ENCODE measurements around the gene GINS2. TPM values are rescaled to one million over a fixed set of nuclear protein-coding genes. Genes with fewer than 3 reads are reported as not detected.

Gene GINS2
- total RNA-seq, 1 experiment from 2014 or later, result 38.0 TPM

DNA sequence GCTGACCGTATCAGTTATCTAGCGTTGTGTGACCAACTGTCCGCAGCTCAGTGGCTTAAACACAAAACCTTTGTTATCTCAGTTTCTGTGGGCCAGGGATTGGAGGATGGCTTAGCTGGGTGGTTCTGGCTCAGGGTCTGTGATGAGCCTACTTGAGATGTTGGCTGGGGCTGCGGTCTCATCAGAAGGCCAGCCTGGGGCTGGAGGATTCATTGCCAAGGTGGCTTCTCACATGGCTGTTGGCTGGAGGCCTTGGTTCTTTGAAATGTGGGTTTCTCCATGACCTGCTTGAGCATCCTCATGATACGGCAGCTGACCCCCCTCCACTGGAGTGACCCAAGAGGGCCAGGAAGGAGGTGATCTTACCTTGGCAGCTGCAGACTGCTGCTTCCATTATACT lies 58.9 kb downstream of the GINS2 start:
- Mint-ChIP-seq H3K4me1 (peaks cover 28% of the 10 kb centered on the region), H3K4me3 (no peak overlapping the region), H3K9me3 (peaks cover 20% of the 10 kb centered on the region), H3K27ac (no peak overlapping the region), H3K36me3 (peaks cover 20% of the 10 kb centered on the region), H3K27me3 (ENCODE audit: low read depth) (no peaks in the 10 kb centered on the region)
- ATAC-seq, result no peak
- TF ChIP-seq ZNF138 (CRISPR knock-in tag; conservative IDR thresholded peaks at IDR 0.05) (no peak), FOXJ3 (CRISPR knock-in tag; IDR thresholded peaks at IDR 0.05; ENCODE audit: borderline replicate concordance) (no peak), FOXP1 (CRISPR knock-in tag; IDR thresholded peaks at IDR 0.05; ENCODE audit: borderline replicate concordance) (no peak), IRF2 (CRISPR knock-in tag; IDR thresholded peaks at IDR 0.05; ENCODE audit: borderline replicate concordance, low read depth) (no peak), ZNF232 (CRISPR knock-in tag; IDR thresholded peaks at IDR 0.05) (no peak), GRHL2 (CRISPR knock-in tag; IDR thresholded peaks at IDR 0.05; ENCODE audit: insufficient replicate concordance, severe bottlenecking) (no peak)
- TF ChIP-seq, protein P1, sequence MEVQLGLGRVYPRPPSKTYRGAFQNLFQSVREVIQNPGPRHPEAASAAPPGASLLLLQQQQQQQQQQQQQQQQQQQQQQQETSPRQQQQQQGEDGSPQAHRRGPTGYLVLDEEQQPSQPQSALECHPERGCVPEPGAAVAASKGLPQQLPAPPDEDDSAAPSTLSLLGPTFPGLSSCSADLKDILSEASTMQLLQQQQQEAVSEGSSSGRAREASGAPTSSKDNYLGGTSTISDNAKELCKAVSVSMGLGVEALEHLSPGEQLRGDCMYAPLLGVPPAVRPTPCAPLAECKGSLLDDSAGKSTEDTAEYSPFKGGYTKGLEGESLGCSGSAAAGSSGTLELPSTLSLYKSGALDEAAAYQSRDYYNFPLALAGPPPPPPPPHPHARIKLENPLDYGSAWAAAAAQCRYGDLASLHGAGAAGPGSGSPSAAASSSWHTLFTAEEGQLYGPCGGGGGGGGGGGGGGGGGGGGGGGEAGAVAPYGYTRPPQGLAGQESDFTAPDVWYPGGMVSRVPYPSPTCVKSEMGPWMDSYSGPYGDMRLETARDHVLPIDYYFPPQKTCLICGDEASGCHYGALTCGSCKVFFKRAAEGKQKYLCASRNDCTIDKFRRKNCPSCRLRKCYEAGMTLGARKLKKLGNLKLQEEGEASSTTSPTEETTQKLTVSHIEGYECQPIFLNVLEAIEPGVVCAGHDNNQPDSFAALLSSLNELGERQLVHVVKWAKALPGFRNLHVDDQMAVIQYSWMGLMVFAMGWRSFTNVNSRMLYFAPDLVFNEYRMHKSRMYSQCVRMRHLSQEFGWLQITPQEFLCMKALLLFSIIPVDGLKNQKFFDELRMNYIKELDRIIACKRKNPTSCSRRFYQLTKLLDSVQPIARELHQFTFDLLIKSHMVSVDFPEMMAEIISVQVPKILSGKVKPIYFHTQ (CRISPR knock-in tag; IDR thresholded peaks at IDR 0.05), result no peak
- TF ChIP-seq, protein P2, sequence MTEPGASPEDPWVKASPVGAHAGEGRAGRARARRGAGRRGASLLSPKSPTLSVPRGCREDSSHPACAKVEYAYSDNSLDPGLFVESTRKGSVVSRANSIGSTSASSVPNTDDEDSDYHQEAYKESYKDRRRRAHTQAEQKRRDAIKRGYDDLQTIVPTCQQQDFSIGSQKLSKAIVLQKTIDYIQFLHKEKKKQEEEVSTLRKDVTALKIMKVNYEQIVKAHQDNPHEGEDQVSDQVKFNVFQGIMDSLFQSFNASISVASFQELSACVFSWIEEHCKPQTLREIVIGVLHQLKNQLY (CRISPR knock-in tag; IDR thresholded peaks at IDR 0.05), result no peak
- TF ChIP-seq, protein P3, sequence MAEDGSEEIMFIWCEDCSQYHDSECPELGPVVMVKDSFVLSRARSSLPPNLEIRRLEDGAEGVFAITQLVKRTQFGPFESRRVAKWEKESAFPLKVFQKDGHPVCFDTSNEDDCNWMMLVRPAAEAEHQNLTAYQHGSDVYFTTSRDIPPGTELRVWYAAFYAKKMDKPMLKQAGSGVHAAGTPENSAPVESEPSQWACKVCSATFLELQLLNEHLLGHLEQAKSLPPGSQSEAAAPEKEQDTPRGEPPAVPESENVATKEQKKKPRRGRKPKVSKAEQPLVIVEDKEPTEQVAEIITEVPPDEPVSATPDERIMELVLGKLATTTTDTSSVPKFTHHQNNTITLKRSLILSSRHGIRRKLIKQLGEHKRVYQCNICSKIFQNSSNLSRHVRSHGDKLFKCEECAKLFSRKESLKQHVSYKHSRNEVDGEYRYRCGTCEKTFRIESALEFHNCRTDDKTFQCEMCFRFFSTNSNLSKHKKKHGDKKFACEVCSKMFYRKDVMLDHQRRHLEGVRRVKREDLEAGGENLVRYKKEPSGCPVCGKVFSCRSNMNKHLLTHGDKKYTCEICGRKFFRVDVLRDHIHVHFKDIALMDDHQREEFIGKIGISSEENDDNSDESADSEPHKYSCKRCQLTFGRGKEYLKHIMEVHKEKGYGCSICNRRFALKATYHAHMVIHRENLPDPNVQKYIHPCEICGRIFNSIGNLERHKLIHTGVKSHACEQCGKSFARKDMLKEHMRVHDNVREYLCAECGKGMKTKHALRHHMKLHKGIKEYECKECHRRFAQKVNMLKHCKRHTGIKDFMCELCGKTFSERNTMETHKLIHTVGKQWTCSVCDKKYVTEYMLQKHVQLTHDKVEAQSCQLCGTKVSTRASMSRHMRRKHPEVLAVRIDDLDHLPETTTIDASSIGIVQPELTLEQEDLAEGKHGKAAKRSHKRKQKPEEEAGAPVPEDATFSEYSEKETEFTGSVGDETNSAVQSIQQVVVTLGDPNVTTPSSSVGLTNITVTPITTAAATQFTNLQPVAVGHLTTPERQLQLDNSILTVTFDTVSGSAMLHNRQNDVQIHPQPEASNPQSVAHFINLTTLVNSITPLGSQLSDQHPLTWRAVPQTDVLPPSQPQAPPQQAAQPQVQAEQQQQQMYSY (CRISPR knock-in tag; IDR thresholded peaks at IDR 0.05), result no peak
- TF ChIP-seq, protein P4, sequence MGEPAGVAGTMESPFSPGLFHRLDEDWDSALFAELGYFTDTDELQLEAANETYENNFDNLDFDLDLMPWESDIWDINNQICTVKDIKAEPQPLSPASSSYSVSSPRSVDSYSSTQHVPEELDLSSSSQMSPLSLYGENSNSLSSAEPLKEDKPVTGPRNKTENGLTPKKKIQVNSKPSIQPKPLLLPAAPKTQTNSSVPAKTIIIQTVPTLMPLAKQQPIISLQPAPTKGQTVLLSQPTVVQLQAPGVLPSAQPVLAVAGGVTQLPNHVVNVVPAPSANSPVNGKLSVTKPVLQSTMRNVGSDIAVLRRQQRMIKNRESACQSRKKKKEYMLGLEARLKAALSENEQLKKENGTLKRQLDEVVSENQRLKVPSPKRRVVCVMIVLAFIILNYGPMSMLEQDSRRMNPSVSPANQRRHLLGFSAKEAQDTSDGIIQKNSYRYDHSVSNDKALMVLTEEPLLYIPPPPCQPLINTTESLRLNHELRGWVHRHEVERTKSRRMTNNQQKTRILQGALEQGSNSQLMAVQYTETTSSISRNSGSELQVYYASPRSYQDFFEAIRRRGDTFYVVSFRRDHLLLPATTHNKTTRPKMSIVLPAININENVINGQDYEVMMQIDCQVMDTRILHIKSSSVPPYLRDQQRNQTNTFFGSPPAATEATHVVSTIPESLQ (CRISPR knock-in tag; IDR thresholded peaks at IDR 0.05), result no peak
- no peak for DNase-seq (ENCODE audit: low spot score)
- ChIA-PET POLR2A (no interaction called here), CTCF (interaction anchor here (1.6 to 6.9 kb wide), 3 partner anchors 12 to 193 kb away, joined by 3 to 115 read pairs (median 7); no protein-coding TSS in a partner anchor)

DNA sequence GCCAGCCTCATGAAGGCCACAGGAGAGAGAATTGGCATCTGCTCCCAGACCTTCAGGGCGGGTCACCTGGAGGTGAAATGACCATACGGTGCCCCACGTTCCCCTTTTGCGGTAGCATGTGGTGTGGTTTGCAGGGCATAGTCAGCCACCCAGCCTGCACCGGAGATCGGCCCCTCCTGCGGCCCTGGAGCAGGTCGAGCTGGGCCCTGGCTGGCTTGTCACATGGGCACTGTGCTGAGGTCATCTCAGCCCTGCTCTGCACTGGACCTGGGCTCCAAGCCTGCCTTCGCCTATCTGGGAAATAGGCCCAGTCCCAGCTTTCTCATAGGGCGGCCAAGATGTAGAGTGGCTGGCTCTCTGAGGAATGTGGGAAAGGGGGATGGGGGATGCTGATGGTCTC lies 59.4 kb downstream of the GINS2 start:
- peaks cover 20% of the 10 kb centered on the region for H3K36me3 Mint-ChIP-seq
- DNase-seq (ENCODE audit: low spot score), result no peak
- H3K27ac Mint-ChIP-seq, result no peak overlapping the region
- POLR2A ChIA-PET, result no interaction called here
- CTCF ChIA-PET, result interaction anchor here (1.6 to 6.9 kb wide), 3 partner anchors 12 to 192 kb away, joined by 3 to 115 read pairs (median 7); no protein-coding TSS in a partner anchor
- H3K4me3 Mint-ChIP-seq, result no peak overlapping the region
- no peaks in the 10 kb centered on the region for H3K27me3 Mint-ChIP-seq (ENCODE audit: low read depth)
- H3K4me1 Mint-ChIP-seq, result peaks cover 31% of the 10 kb centered on the region
- peaks cover 20% of the 10 kb centered on the region for H3K9me3 Mint-ChIP-seq
- no peak for ATAC-seq
- TF ChIP-seq NR1H2 (CRISPR knock-in tag; IDR thresholded peaks at IDR 0.05) (no peak), RORB (CRISPR knock-in tag; IDR thresholded peaks at IDR 0.05) (no peak), CREM (CRISPR knock-in tag; IDR thresholded peaks at IDR 0.05) (no peak), SOX15 (CRISPR knock-in tag; IDR thresholded peaks at IDR 0.05) (no peak), OVOL2 (CRISPR knock-in tag; IDR thresholded peaks at IDR 0.05; ENCODE audit: borderline replicate concordance) (no peak), NR3C1 (CRISPR knock-in tag; conservative IDR thresholded peaks at IDR 0.05; ENCODE audit: low read depth) (no peak), ZNF232 (CRISPR knock-in tag; IDR thresholded peaks at IDR 0.05) (no peak), NR2C2 (CRISPR knock-in tag; IDR thresholded peaks at IDR 0.05) (no peak)
- TF ChIP-seq, protein P5, sequence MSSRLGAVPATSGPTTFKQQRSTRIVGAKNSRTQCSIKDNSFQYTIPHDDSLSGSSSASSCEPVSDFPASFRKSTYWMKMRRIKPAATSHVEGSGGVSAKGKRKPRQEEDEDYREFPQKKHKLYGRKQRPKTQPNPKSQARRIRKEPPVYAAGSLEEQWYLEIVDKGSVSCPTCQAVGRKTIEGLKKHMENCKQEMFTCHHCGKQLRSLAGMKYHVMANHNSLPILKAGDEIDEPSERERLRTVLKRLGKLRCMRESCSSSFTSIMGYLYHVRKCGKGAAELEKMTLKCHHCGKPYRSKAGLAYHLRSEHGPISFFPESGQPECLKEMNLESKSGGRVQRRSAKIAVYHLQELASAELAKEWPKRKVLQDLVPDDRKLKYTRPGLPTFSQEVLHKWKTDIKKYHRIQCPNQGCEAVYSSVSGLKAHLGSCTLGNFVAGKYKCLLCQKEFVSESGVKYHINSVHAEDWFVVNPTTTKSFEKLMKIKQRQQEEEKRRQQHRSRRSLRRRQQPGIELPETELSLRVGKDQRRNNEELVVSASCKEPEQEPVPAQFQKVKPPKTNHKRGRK (CRISPR knock-in tag; IDR thresholded peaks at IDR 0.05; ENCODE audit: borderline replicate concordance), result no peak
- TF ChIP-seq, protein P6, sequence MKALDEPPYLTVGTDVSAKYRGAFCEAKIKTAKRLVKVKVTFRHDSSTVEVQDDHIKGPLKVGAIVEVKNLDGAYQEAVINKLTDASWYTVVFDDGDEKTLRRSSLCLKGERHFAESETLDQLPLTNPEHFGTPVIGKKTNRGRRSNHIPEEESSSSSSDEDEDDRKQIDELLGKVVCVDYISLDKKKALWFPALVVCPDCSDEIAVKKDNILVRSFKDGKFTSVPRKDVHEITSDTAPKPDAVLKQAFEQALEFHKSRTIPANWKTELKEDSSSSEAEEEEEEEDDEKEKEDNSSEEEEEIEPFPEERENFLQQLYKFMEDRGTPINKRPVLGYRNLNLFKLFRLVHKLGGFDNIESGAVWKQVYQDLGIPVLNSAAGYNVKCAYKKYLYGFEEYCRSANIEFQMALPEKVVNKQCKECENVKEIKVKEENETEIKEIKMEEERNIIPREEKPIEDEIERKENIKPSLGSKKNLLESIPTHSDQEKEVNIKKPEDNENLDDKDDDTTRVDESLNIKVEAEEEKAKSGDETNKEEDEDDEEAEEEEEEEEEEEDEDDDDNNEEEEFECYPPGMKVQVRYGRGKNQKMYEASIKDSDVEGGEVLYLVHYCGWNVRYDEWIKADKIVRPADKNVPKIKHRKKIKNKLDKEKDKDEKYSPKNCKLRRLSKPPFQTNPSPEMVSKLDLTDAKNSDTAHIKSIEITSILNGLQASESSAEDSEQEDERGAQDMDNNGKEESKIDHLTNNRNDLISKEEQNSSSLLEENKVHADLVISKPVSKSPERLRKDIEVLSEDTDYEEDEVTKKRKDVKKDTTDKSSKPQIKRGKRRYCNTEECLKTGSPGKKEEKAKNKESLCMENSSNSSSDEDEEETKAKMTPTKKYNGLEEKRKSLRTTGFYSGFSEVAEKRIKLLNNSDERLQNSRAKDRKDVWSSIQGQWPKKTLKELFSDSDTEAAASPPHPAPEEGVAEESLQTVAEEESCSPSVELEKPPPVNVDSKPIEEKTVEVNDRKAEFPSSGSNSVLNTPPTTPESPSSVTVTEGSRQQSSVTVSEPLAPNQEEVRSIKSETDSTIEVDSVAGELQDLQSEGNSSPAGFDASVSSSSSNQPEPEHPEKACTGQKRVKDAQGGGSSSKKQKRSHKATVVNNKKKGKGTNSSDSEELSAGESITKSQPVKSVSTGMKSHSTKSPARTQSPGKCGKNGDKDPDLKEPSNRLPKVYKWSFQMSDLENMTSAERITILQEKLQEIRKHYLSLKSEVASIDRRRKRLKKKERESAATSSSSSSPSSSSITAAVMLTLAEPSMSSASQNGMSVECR (CRISPR knock-in tag; IDR thresholded peaks at IDR 0.05; ENCODE audit: borderline replicate concordance), result no peak
